HUES48 (cell line): ENCODE measurements around the gene GJE1.
"Not testable (repeated sequence)": the region's sequence is repeated elsewhere in the genome, so short reads cannot be mapped to it uniquely, and the experiment has no call there.

Experiments
- H3K27ac ChIP-seq: one replicate; pipeline ENCODE4 v1.7.0; 2013; ENCODE audit warnings: low read depth, low read length, inconsistent platforms
- H3K27me3 ChIP-seq: 2 replicates; pipeline ENCODE4 v1.6.1; 2013; ENCODE audit warnings: mild to moderate bottlenecking, low read length; ENCODE audit not compliant: control insufficient read depth, insufficient read depth
- H3K36me3 ChIP-seq: 2 replicates; pipeline ENCODE4 v1.6.1; 2013; ENCODE audit warnings: low read length; ENCODE audit not compliant: control insufficient read depth, insufficient read depth
- H3K4me1 ChIP-seq: 2 replicates; pipeline ENCODE4 v1.6.1; 2013; ENCODE audit warnings: mild to moderate bottlenecking, low read length; ENCODE audit not compliant: control insufficient read depth, insufficient read depth
- H3K4me3 ChIP-seq: 2 replicates; pipeline ENCODE4 v1.5.1; 2013; ENCODE audit warnings: mild to moderate bottlenecking, low read depth, low read length
- H3K9ac ChIP-seq: 2 replicates; pipeline ENCODE4 v1.6.1; 2013; ENCODE audit warnings: mild to moderate bottlenecking, low read depth, low read length, moderate library complexity
- H3K9me3 ChIP-seq: 2 replicates; pipeline ENCODE4 v1.6.1; 2013; ENCODE audit warnings: low read length; ENCODE audit not compliant: control insufficient read depth, insufficient read depth

The GJE1 gene

DNA sequence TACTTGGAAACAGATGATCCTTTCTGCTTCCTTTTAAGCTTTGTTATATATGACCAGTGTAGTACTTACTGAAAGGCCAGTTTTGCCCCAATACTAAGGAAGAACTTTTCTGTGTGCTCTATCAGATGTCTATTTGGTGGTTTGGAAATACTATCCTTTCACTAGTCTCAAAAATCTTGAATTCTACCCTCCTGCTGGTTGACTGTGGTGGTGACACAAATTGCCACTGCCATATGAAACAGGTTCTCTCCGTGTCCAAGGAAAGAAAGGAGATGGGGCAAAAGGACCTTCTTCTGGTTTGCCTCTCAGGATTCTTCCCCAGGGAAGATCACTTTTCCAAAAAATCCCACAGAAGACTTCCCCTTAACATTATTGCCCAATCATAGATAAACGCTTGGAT is 6.2 kb downstream of the GJE1 start:
- no peaks in the 10 kb centered on the region for H3K4me1 ChIP-seq
- H3K27ac ChIP-seq: no peak overlapping the region
- no peaks in the 10 kb centered on the region for H3K9me3 ChIP-seq
- no peak overlapping the region for H3K4me3 ChIP-seq
- H3K9ac ChIP-seq: no peak overlapping the region
- no peaks in the 10 kb centered on the region for H3K27me3 ChIP-seq
- no peaks in the 10 kb centered on the region for H3K36me3 ChIP-seq

DNA sequence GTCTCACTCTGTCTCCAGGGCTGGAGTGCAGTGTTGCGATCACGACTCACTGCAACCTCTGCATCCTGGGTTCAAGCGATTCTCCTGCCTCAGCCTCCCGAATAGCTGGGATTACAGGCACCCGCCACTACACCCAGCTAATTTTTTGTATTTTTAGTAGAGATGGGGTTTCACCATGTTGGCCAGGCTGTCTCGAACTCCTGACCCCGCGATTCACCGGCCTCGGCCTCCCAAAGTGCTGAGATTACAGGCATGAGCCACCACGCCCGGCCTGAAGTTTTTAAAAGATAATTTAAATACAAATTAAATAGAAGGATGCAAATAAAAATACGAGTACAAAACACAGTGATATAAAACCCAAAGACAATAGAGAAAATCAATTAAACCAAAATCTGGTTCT is 8.8 kb downstream of the GJE1 start:
- not testable (repeated sequence) for H3K9me3 ChIP-seq, H3K36me3 ChIP-seq, H3K4me1 ChIP-seq, H3K27me3 ChIP-seq, H3K27ac ChIP-seq, H3K4me3 ChIP-seq, H3K9ac ChIP-seq

DNA sequence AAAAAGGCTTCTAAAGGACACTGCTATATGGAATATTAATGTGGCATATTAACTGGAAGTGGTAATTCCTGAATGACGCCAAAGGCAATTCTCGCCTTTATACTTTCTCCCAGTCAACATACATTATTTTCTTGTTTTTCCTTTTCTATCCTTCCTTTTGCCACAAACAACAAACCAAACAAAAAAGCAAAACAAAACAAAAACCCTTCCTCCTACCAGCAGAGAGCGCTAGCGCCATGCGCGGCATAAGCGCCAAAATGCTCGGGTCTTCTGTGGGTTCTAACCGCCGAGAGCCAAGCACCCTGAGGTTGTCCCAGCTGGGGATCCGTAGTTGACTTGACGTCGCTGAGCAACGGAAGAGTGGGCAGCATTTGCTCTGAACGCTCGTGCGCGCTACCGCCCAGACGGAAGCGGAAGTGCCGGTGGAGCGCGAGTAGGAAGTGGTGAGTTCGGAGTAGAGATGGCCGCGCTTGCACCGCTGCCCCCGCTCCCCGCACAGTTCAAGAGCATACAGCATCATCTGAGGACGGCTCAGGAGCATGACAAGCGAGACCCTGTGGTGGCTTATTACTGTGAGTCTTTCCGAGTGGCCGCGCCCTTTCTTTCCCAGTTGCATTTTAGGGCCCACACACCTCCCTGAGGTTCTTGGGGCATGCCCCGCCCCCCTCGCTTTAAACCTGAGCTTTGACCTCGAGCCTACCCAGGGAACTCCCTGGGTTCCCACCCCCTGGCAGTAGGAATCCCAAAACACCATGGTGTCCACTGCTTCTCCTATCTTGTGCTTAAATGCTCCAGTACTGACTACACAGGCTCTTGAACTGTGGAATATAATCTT is 14.3 kb downstream of the GJE1 start, which contains the start of the genes NMBR and VTA1:
Gene NMBR, minus strand, starts transcription at position 295 of the 835 bp plus-strand sequence. CDS start 58,464 bp downstream, outside the sequence.
Gene VTA1, plus strand, starts transcription at position 436 of the 835 bp plus-strand sequence. Its CDS starts 25 bp downstream, at position 461.
- H3K4me3 ChIP-seq: peak within 1 kb of the TSS; percentile 94
- H3K9me3 ChIP-seq: no peaks in the 10 kb centered on the region
- H3K36me3 ChIP-seq: no peaks in the 10 kb centered on the region
- H3K27me3 ChIP-seq: no peaks in the 10 kb centered on the region
- H3K4me1 ChIP-seq: peaks cover 27% of the 10 kb centered on the region
- peak within 1 kb of the TSS; percentile 16 for H3K27ac ChIP-seq
- peak within 1 kb of the TSS; percentile 56 for H3K9ac ChIP-seq

DNA sequence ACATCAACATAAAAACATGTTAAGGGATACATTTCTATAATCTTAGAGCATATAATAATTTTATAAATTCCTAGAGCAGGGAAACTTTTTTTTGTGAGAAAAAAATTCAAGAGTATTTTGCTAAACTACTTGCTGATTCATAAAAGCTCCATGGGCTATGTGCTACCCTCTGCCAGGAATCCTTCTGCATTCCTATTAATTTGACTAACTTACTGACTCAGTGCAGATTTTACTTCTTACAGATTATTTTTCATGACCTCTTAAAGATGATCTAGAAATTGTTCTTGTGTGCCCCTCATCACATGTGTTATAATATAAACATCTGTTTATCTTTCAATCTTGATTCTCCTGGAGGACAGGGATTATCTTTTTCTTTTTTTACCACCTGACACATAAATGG is 20.0 kb downstream of the GJE1 start:
- Histone ChIP-seq H3K4me3 (no peak overlapping the region), H3K9ac (no peak overlapping the region), H3K36me3 (no peaks in the 10 kb centered on the region), H3K27me3 (no peaks in the 10 kb centered on the region), H3K4me1 (peaks cover 60% of the 10 kb centered on the region), H3K9me3 (no peaks in the 10 kb centered on the region), H3K27ac (no peak overlapping the region)

DNA sequence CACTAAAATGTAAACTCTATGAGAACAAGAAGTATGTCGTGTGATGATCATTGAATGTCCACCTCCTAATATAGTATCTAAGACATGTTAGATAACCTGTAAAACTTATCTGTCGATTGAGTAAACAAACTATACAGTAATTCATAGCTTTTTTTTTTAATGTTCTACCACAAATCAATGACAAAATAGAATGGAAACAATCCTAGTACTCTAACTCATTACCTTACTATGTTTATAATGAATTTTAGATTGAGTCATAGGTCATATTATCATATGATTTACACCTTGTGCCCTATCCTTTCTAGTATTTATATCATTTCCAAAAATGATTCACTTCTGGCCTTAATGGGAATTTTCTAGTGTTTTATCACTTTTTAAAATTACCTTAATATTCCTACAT is 20.5 kb downstream of the GJE1 start:
- no peak overlapping the region; the same call in 1 of the 2 replicates for H3K4me3 ChIP-seq

DNA sequence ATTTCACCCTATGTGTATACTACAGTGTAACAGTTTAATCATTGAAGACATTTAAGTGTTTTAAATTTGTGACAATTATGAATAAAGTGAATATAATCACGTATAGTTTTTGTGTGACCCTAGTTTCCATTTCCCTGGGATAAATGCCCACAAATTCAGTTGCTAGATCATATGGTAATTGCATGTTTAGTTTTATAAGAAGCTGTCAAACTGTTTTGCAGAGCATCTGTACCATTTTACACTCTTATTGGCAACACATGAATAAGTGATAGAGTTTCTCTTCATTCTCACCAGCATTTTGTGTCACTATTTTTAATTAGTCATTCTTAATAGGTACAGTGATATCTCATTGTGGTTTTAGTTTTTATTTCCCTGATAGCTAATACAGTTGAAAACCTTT is 21.6 kb downstream of the GJE1 start:
- H3K36me3 ChIP-seq: no peaks in the 10 kb centered on the region
- H3K4me3 ChIP-seq: no peak overlapping the region
- H3K9ac ChIP-seq: no peak overlapping the region
- no peaks in the 10 kb centered on the region for H3K27me3 ChIP-seq
- H3K4me1 ChIP-seq: peaks cover 44% of the 10 kb centered on the region
- no peaks in the 10 kb centered on the region for H3K9me3 ChIP-seq
- H3K27ac ChIP-seq: no peak overlapping the region

More for the DNA sequence above, 20.5 kb downstream of the GJE1 start:
- Histone ChIP-seq H3K4me1 (peaks cover 55% of the 10 kb centered on the region), H3K9ac (no peak overlapping the region), H3K27me3 (no peaks in the 10 kb centered on the region), H3K9me3 (no peaks in the 10 kb centered on the region), H3K27ac (no peak overlapping the region), H3K36me3 (no peaks in the 10 kb centered on the region)

DNA sequence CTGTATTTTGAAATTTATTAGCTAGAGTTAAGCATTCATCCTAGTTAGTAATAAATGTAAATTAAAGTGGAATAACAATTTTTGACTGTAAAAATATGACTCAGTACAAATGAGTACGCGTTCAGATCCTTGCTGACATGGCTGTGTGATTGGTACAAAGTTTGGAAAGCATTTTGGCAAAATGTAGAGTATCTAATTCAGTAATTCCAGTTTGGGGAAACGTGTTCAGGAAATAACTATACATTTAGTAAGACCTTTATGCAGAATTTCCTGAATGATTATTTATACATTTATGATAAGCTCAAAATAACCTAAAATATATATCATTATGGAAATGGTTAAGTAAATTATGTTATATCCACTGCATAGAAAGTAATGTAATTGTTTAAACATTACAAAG is 22.4 kb downstream of the GJE1 start:
- Histone ChIP-seq H3K9ac (no peak overlapping the region), H3K27me3 (no peaks in the 10 kb centered on the region), H3K4me3 (no peak overlapping the region; the same call in 1 of the 2 replicates), H3K4me1 (peaks cover 39% of the 10 kb centered on the region), H3K9me3 (no peaks in the 10 kb centered on the region), H3K27ac (peak overlapping the region; percentile 53), H3K36me3 (no peaks in the 10 kb centered on the region)

DNA sequence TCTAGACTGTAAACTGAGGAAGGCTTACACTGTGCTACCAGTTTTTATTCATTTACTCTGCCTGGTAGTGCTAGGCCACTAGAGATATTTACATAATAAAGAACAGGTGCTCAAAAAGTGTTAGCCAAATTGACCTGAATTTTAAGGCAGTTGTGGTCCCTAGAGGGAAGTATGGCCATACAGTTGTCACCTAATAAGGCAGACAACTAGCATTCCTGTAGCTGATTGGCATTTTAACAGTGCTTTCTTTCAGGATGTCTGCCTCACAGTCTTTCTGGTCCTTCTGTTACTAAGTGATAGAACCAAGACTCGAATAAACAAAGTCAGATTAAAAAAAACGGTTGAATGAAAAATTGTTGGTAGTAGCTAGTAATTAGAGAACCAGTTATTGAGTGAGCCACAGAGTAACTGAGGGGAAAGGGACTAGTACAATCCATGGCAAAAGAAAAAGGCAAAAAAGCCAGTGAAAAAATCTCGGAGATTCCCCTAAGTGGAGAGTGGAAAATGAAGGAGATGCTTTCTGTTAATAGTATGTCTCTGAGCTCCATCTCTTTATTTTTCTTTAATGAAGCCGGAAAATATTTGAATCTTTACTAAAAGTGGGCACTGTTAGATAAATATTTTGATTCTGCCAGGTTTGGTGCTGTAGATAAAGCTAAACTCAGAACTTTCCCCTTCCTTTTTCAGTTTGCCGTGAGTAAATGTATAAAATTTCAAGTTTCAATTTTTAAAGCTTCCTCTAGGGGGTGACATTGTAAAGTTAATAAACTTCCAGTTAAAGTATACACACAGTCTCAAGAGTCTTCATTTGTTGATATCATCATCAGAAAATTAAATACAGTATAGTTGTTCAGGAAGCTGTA is 23.4 kb downstream of the GJE1 start:
- H3K27me3 ChIP-seq: no peaks in the 10 kb centered on the region
- peak overlapping the region; percentile 10; the same call in 1 of the 2 replicates for H3K4me3 ChIP-seq
- peaks cover 38% of the 10 kb centered on the region for H3K4me1 ChIP-seq
- no peaks in the 10 kb centered on the region for H3K9me3 ChIP-seq
- H3K9ac ChIP-seq: no peak overlapping the region
- no peaks in the 10 kb centered on the region for H3K36me3 ChIP-seq
- peak overlapping the region; percentile 53 for H3K27ac ChIP-seq

DNA sequence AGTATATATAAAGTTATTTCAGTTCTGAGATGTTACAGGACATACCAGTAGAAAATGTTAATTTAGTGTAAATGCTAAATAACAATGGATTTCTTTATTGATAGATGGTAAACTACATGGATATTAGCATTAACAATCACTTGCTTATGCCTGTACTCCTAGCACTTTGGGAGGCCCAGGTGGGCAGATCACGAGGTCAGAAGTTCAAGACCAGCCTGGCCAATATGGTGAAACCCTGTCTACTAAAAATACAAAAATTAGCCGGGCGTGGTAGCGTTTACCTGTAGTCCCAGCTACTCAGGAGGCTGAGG is 24.0 kb downstream of the GJE1 start:
- not testable (repeated sequence) for H3K9me3 ChIP-seq, H3K36me3 ChIP-seq, H3K9ac ChIP-seq, H3K4me3 ChIP-seq, H3K27me3 ChIP-seq, H3K27ac ChIP-seq
- peaks cover 38% of the 10 kb centered on the region for H3K4me1 ChIP-seq

DNA sequence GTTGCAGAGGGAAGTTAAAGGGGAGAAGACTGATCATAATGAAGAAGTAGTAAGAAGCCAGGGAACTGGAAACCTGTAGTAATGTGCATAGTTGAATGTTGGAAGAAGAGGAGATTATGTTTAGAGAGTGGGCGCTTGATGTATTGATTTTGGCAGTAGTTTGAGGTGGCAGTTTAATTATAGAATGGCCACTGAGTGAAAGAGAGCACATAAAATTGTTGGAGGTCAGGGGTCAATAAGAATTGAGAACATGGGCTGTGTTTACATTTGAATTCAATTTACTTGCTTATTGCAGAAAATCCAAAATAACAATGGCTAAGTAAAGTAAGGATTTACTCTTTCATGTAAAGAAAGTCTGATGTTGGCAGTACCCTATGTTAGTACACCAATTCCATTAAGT is 30.1 kb downstream of the GJE1 start:
- H3K36me3 ChIP-seq: peaks cover 18% of the 10 kb centered on the region
- H3K9me3 ChIP-seq: no peaks in the 10 kb centered on the region
- no peaks in the 10 kb centered on the region for H3K4me1 ChIP-seq
- no peak overlapping the region for H3K27ac ChIP-seq
- no peak overlapping the region for H3K9ac ChIP-seq
- H3K4me3 ChIP-seq: no peak overlapping the region
- H3K27me3 ChIP-seq: no peaks in the 10 kb centered on the region

DNA sequence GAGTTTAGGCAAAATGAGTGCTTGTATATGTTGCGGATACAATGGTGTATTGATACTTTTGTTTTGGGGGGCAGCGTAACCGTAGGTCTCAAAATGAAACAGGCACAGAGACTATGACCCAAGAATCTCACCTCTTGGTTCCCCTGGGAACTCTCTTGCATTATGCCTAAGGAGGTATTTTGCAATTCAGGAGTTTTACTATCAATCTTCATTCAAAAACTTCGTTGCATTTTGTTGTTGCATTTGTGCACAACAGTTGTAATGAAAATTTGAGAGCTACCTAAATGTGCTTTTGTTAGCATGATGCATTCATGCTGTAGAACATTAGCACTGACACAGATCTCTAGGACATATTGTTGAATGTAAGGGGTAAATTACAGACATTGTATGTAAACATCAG is 32.5 kb downstream of the GJE1 start:
- Histone ChIP-seq H3K27ac (no peak overlapping the region), H3K9me3 (no peaks in the 10 kb centered on the region), H3K36me3 (peaks cover 38% of the 10 kb centered on the region), H3K4me1 (no peaks in the 10 kb centered on the region), H3K9ac (no peak overlapping the region), H3K27me3 (no peaks in the 10 kb centered on the region), H3K4me3 (no peak overlapping the region)
